ENCODE data around the gene ASF1B.

Gene ASF1B

GRCh38 chr19:14105680-14106079 lies 30.7 kb downstream of the ASF1B start:
- DNase-seq: no peak

DNA sequence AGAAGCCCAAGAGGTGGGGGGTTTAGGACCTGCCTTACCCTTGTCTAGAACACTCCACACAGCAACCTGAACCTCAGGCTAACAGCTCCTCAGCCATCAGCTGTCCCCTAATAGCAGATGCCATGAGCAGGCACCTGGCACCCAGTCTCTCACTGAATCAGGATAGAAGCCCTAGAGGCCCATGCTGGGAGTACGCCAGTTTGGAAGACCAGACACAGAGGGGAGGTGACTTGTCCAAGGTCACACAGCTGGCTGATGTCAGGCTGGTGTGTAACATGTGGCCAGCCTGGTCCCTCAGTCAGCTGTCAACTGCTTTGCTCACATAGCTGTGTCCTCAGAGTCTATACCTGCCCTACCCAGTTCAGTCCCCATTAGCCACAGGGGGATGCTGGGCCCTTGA lies 33.1 kb downstream of the ASF1B start:
- no peak for DNase-seq

- DNase-seq: no peak
Observed at GRCh38 chr19:14102756-14103155, 33.6 kb downstream of the ASF1B start.

DNA sequence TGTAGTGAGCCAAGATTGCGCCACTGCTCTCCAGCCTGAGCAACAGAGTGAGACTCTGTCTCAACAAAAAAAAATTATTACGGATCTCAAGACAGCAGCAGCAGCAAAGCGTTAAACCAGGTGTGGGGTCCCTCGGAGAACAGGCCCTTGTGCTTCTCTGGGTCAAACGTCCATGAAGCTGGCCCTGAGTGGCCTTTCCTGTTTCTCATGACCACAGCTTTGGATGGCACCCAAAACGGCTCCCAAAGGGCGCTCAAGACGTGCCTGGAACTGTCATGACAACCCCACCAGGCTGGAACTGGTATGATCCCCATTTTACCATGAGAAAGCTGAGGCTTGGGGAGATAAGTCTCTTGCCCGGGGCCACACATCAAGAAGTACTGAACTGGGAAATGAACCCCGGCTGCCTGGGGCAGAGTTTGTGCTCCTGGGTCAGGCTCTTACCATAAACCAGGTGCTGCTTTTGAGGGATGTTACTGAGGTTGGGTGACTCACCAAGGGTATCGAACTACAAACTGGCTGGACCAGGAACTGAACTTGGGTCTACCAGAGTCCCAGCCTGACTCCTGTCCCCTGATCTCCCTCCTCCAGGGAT lies 34.2 kb downstream of the ASF1B start:
- DNase-seq: no peak

GRCh38 chr19:14101003-14101545 lies 35.3 kb downstream of the ASF1B start:
- no peak for DNase-seq

DNA sequence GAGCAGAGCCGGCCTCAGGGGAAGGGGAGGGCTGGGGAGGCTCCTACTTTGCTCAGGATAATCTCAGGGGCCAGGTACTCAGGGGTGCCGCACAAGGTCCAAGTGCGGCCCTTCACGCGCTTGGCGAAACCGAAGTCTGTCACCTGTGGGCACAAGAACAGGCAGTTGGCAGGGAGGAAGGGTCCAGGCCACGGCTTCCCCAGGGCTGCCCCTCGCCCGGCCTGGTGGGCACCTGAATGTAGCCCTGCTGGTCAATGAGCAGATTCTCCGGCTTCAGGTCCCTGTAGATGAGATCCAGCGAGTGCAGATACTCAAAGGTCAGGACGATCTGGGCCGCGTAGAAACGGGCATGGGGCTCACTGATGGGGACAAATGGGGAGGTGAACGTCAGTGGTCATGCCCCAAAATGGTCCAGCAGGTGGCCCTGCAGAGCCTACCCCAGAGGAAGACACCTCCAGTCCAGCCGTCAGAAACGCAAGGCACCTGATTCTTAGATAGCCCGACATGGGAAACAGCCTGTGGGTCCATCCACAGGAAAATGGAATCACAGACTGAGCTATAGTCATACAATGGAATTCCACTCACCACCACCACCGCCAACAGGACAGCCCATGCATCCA lies 38.7 kb downstream of the ASF1B start:
- no peak for DNase-seq

DNA sequence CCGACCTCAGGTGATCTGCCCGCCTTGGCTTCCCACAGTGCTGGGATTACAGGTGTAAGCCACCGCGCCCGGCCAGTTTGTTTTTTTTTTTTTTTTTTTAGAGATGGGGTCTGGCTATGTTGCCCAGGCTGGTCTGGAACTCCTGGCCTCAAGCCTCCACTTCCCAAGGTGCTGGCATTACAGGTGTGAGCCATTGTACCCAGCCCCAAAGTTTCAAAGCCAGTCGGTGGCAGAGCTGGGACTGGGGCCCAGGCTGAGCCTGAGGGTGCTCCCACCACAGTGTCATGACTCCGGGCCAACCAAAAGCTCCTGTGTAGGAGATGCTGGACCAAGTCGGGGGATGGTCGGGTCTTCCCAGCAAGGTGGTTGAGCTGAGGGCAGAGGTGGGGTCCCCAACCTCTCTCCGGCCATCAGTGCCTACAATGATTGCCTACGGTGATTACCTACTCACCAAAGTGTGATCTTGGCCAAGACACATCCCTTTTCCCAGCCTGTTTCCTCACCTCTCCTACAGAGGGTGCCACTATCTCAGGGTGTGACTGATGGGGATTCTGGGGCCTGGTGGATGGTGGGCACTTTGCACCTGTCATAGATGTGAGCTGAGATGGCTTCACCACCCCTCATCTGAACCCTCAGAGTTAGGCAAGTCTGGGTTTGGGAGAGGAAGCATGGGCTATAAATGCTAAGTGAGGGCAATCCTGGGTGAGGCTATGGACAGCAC lies 40.0 kb downstream of the ASF1B start:
- no peak for DNase-seq

- DNase-seq: no peak
Observed at GRCh38 chr19:14094854-14095253, 41.5 kb downstream of the ASF1B start.

DNA sequence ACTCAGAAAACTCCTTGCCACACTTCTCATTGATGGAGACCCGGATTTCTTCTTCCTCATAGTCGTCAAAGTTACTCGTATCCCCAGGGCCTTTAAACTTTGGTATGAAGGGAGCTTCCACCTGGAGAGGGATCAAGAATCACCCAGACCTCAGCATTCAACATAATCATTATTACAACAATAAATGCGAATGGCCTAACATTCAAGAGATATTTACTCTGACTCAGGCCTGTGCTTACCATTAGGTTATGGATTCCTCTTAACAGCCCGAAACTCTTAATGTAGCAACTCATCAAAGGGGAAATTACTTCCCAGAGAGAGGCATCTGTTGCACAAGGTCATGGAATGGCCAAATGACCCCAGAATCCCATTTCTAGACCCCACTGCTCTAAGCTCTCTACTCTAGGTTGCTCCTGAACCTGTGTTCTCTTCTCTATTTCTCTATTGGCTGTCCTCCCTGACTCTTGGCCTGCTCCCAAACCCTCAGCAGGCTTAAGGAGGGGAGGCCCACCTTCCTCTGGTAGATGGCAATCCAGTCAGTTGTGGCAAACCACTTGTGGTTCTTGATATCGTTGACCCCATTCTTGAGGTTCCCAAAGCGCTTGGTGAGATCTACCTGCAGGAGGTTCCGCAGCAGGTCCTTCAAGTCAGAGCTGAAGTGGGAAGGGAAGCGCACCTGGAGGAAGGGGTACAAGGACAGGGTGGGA lies 43.1 kb downstream of the ASF1B start:
- no peak for DNase-seq

DNA sequence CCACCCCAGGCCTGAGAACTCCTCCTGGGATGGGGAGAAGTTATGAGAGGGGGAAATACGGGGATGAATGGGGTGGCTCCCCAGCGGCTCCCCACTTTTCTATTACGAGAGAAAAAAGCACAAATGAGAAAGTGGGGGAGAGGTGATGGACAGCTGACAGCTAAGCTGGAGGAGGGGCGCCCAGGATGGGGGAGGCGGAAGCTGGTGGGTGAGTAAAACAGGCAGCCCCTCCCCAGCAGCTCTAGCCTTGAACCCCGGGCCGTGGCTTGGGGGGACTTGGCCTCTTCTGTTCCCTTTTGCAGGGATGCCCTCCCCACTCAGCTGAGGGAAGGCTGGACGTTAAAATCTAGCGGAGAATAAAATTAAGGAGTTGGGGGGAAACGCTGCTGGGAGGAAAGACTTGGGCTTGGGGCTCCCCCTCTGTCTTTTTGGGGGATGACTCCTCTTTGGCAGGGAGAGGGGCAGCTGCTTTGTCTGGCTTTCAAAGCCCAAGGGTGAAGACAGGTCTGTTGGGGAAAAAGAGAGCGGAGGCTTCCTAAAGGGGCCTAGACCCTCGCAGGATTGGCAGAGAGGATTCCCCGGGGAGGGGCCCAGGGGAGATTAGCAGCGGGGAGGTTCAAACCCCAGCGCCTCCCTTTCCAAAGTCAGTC lies 44.5 kb downstream of the ASF1B start:
- DNase-seq: no peak

DNA sequence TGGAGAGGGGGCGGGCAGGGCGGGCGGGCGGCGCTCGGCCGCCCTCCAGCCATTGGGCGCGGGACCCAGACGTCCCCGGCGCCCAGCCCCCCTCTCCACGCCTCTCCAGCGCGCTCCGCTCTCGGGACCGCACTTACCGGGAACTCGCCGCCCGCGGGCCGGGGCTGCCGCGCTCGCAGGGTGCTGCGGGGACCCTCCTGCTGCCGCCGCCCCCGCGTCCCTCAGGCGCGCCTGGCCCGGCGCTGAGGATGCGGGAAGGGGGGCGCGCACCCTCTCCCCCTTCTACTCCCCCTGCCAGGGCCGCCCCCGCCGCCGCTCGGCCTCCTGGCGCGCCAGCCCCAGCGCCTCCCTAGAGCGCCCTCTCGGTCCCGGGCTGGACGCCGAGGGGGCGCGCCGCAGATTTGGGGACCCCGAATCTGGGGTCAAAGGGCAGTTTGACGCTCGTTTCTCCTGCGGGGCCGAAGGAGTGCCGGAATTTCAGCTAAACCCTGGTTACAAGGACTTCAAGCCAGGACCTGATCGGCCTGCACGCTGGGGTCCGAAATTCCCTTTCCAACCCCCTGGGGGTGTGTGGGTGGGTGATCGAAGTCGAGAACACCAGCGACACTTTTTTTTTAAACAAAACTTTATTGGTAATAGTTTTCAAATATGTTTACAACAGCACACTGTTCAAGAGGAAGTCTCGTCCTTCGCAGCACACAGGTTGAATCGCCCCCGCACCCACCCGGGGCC lies 45.1 kb downstream of the ASF1B start:
- DNase-seq: peak; percentile 67

GRCh38 chr19:14090509-14091080 lies 45.8 kb downstream of the ASF1B start, which contains the start of gene SAMD1:
Gene SAMD1 (minus strand): TSS chr19:14090751.
- DNase-seq: peak; percentile 87

- DNase-seq: peak; percentile 72
Observed at GRCh38 chr19:14089662-14090508, 46.5 kb downstream of the ASF1B start.

GRCh38 chr19:14089412-14089661 lies 47.1 kb downstream of the ASF1B start:
- no peak for DNase-seq

DNA sequence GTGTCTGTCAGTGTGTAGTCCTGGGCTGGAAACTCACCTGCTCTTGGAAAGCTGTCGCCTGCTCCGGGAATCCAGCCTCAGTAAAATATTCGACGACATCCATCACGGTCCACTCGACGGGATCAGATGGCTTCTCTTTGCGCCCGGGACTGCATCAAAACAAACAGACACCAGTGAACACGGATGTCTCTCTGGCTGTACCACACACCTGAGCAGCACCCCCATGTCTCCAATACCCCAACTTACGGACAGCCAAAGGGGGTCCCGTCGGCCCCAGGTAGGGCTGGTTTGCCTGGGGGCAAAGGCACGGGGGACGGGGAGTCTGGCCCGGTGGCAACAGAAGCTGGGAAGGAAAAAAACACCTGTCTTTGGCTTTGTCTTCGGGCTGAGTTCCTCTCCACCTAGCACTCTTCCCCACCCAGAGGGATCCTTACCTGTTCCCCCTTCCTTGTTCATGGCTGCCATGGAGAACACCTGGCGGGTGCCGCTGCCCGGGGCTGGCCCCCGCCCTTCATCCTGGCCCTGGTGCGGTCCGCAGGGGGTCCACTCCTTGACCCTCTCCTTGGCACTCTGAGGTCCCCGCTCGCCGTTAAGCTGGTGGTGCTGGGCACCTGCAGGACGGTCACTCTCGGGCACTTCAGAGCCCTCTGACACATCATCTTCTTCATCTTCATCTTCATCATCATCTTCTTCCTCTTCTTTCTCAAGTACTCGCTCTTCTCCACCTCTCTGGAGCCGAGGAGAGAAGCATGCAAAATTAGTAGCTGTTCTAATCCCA lies 47.6 kb downstream of the ASF1B start:
- no peak for DNase-seq

DNA sequence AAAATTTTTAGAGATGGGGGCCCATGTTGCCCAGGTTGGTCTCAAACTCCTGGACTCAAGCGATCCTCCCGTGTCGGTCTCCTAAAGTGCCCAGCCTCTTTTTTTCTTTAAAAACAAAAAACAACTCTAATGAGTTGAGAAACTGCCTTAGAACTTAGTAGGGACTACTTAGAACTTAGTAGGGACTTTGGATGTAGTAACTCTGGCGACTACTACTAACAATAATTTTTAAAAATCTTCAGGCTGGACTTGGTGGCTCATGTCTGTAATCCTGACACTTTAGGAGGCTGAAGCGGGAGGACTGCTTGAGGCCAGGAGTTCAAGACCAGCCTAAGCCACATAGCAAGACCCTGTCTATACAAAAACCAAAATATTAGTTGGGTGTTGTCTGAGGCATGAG lies 50.3 kb downstream of the ASF1B start:
- DNase-seq: no peak

DNA sequence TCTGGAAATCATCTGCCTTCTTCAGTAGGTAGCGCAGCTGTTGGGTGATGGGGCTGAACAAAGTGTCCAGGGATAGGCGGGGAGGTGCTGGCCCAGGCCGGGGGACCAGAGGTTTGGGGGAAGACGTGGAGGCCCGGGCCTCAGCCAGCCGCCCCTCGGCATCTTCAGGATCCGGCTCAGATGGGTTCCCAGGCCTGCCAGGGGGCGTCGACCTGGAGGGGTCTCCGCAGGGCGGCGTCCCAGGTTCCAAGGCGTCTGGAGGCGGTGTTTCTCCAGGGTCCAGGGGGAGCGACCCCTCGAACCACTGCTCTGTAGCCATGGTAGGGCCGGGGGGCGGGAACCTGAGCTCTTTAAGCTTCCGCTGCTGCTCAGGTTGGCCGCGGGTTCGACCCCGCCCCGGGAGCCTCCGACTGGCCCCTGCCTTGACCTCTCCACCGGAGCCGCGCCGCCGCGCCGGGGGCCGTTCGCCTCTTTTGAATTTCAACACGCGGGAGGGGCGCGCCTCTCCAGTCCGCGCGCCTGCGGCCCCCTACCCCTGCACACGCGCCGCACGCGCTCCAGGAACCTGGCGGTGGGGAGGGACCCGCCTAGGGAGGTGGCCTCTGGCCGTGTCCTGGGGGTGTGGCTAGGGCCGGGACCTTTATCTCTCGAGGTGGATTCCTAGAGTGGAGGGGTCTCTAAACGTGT lies 50.9 kb downstream of the ASF1B start, which contains the start of gene C19orf67:
Gene C19orf67 (minus strand): TSS at position 475 of the 687 bp plus-strand sequence. CDS start 156 bp downstream, at position 319.
- DNase-seq: no peak

DNA sequence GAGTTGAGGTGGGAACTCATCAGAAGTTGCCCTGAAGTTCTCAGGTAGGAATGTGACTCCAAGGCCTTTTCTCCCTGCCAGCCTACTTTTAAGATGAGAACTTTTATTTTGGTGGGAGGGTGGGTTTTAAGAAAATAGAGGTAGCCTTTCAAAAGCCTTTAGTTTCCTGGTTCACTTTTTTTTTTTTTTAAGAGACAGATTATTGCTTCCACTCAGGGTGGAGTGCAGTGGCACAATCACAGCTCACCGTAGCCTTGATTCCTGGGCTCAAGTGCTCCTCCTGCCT lies 53.8 kb downstream of the ASF1B start:
- DNase-seq: no peak

DNA sequence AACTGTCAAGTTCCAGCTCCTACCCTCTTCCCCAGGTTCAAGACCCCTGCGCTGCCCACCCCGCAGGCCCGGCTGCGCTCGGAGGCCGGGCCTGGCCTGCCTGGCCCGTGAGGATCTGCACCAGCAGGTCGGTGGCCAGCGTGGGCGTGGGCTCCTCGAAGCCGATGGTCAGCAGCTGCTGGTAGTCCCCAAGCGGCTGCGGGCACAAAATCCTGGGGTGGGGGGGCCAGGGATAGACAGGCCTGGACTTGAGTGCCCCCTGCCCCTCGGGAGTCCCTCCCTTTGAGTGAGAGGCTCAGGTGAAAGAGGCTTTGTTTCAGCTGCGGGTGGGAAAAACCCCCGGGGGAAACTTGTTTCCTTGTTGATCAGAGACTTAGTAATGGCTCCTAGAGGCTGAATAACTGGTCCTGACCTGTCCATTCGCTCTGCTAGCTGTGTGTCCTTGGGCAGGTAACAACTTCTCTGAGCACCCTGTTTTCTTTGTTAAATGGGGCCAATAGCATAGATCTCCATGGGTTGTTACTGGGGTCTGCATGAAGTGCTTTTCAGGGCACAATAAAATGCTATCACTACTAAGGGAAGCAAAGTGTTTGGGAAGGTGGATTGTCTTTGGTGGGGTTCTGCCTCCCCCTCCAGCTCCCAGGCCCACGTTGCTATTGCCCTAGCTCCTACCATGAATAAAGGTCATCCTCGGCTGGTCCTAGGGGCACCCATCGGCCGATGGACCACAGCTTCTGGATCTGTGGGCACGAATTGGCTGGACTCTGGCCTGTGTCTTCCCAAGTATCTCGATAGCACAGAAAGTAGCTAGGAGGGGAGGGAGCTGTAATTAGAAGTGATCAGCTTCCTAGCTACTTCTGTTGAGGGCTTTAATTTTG lies 54.4 kb downstream of the ASF1B start:
- DNase-seq: no peak
